DMS153 treated with DMSO at 0.1 percent for 48 hours (cell line): ENCODE results near the gene OR56A3.
"Not testable (repeated sequence)": the region's sequence is repeated elsewhere in the genome, so short reads cannot be mapped to it uniquely, and the experiment has no call there.

Experiments
- DNase-seq: peaks from one replicate; lab custom pipeline; 2025; ENCODE audit not compliant: unreplicated experiment; lab: John Stamatoyannopoulos, UW

The OR56A3 gene

GRCh38 chr11:5941951-5942350 is at the start of gene OR56A3:
TSS of gene OR56A3 (plus strand) at chr11:5942251. CDS start at chr11:5947347, 5,096 bp downstream.
- no peak for DNase-seq

GRCh38 chr11:5892908-5893307 is 49.1 kb upstream of the OR56A3 start, which contains the start of gene OR52E5:
TSS of gene OR52E5 (plus strand) at chr11:5893208. CDS start at chr11:5900777, 7,569 bp downstream.
- no peak for DNase-seq

GRCh38 chr11:5899534-5899933 is 42.5 kb upstream of the OR56A3 start:
- no peak for DNase-seq

GRCh38 chr11:5910540-5910939 is 31.5 kb upstream of the OR56A3 start:
- DNase-seq = no peak

- no peak for DNase-seq
These were observed 19.2 kb upstream of the OR56A3 start for GRCh38 chr11:5922749-5923426.

GRCh38 chr11:5923427-5923776 is 18.6 kb upstream of the OR56A3 start:
- DNase-seq = no peak

- DNase-seq = no peak
These were observed 18.3 kb upstream of the OR56A3 start for GRCh38 chr11:5923794-5924193.

GRCh38 chr11:5928271-5928670 is 13.8 kb upstream of the OR56A3 start:
- DNase-seq = no peak

GRCh38 chr11:5928811-5929210 is 13.2 kb upstream of the OR56A3 start:
- no peak for DNase-seq

- no peak for DNase-seq
These were observed 12.3 kb upstream of the OR56A3 start for GRCh38 chr11:5929571-5930368.

GRCh38 chr11:5930614-5931013 is 11.4 kb upstream of the OR56A3 start:
- no peak for DNase-seq

GRCh38 chr11:5931061-5931460 is 11.0 kb upstream of the OR56A3 start:
- DNase-seq = no peak

- DNase-seq = no peak
These were observed 9.4 kb upstream of the OR56A3 start for GRCh38 chr11:5932671-5933070.

GRCh38 chr11:5933116-5933515 is 8.9 kb upstream of the OR56A3 start:
- DNase-seq = no peak

GRCh38 chr11:5937868-5938602 is 4.0 kb upstream of the OR56A3 start:
- no peak for DNase-seq

- no peak for DNase-seq
These were observed 3.5 kb upstream of the OR56A3 start for GRCh38 chr11:5938603-5938965.

GRCh38 chr11:5940748-5941147 is 1.3 kb upstream of the OR56A3 start:
- DNase-seq = no peak

- no peak for DNase-seq
These were observed 13.5 kb downstream of the OR56A3 start for GRCh38 chr11:5955586-5955985.

GRCh38 chr11:5960704-5961320 is 18.8 kb downstream of the OR56A3 start:
- not testable (repeated sequence) for DNase-seq

- DNase-seq = no peak
These were observed 24.9 kb downstream of the OR56A3 start for GRCh38 chr11:5966958-5967357.

GRCh38 chr11:5967708-5968107 is 25.7 kb downstream of the OR56A3 start:
- DNase-seq = no peak
